CD4-positive, alpha-beta T cell (primary cell): ENCODE measurements around the gene VWA3B. TPM values are rescaled to one million over a fixed set of nuclear protein-coding genes. Genes with fewer than 3 reads are reported as not detected.

Experiments used
- ATAC-seq: fragments of 200-7000 bp; cut with Tn5 transposase; one replicate; pipeline ENCODE4 v1.10.0; 2022; ENCODE audit warnings: mild to moderate bottlenecking; ENCODE audit not compliant: poor library complexity
- CTCF ChIA-PET: fragments of 350-600 bp; sonication (Branson Sonifier 250); formaldehyde crosslinking; loops from one replicate; lab custom pipeline; 2021; ENCODE audit warnings: antibody characterized with exemption, inconsistent platforms; lab: Charles Lee
- POLR2A ChIA-PET: fragments of 350-600 bp; sonication (Branson Sonifier 250); formaldehyde crosslinking; loops from one replicate; lab custom pipeline; 2021; ENCODE audit warnings: antibody characterized with exemption, inconsistent platforms; lab: Charles Lee
- DNase-seq, 14 experiments: peaks; one replicate each; pipeline ENCODE4 v3.0.0-alpha.2; 2013 to 2020; ENCODE audit warnings: mixed read lengths in 2 of 14
- H3K27ac ChIP-seq, 2 donors: one replicate each; pipeline versions ENCODE4 v1.5.1 to v1.7.0; 2013; ENCODE audit warnings: low read length in 2 of 2, low read depth in 1 of 2, mild to moderate bottlenecking in 1 of 2
- H3K27me3 ChIP-seq, 2 experiments: 1 replicate in 1 of 2; 2 replicates in 1 of 2; pipeline versions ENCODE4 v1.6.1 to v1.7.0; 2013; ENCODE audit warnings: low read length in 2 of 2, control low read depth in 1 of 2, mild to moderate bottlenecking in 1 of 2, moderate library complexity in 1 of 2; ENCODE audit not compliant: insufficient read depth in 2 of 2, control insufficient read depth in 1 of 2
- H3K36me3 ChIP-seq: one replicate; pipeline ENCODE4 v1.6.1; 2013; ENCODE audit warnings: low read length, control low read depth; ENCODE audit not compliant: insufficient read depth
- H3K4me1 ChIP-seq: one replicate; pipeline ENCODE4 v1.6.1; 2013; ENCODE audit warnings: low read length, control low read depth; ENCODE audit not compliant: insufficient read depth
- H3K4me3 ChIP-seq: one replicate; pipeline ENCODE4 v1.5.1; 2013; ENCODE audit warnings: mild to moderate bottlenecking, low read length, moderate library complexity
- H3K9me3 ChIP-seq, 2 experiments: 1 replicate in 1 of 2; 2 replicates in 1 of 2; pipeline versions ENCODE4 v1.6.1 to v1.7.0; 2013; ENCODE audit warnings: low read length in 2 of 2, mild to moderate bottlenecking in 2 of 2, control low read depth in 1 of 2, moderate library complexity in 1 of 2; ENCODE audit not compliant: control insufficient read depth in 1 of 2, insufficient read depth in 1 of 2
- H3K27ac Mint-ChIP-seq: one replicate; pipeline ENCODE4 v1.8.0; 2020; ENCODE audit warnings: mixed read lengths
- H3K27me3 Mint-ChIP-seq: one replicate; pipeline ENCODE4 v1.8.0; 2021; ENCODE audit warnings: mixed read lengths
- H3K36me3 Mint-ChIP-seq: one replicate; pipeline ENCODE4 v1.8.0; 2021; ENCODE audit warnings: low read depth, mixed read lengths
- H3K4me1 Mint-ChIP-seq: one replicate; pipeline ENCODE4 v1.8.0; 2021; ENCODE audit warnings: low read depth, mixed read lengths
- H3K4me3 Mint-ChIP-seq: one replicate; pipeline ENCODE4 v1.8.0; 2020; ENCODE audit warnings: mild to moderate bottlenecking, mixed read lengths
- H3K9me3 Mint-ChIP-seq: one replicate; pipeline ENCODE4 v1.8.0; 2020; ENCODE audit warnings: mixed read lengths
- CTCF ChIP-seq: fragments of 200-600 bp; IDR thresholded peaks from one replicate; pipeline ENCODE4 v1.8.0; 2022; ENCODE audit warnings: antibody characterized with exemption, mild to moderate bottlenecking
- intact Hi-C, 2 experiments: fragments of 100-400 bp; cut with DNase I in 1 of 2; cut with micrococcal nuclease in 1 of 2; formaldehyde crosslinking; loops; one replicate each; pipeline versions ENCODE4 v1.15.1 to v1.9.0; 2023 to 2025; cut with DNase I, micrococcal nuclease
- total RNA-seq, 174 experiments: library from RNA in 2 of 174; stranded (reverse) in 2 of 174; gene quantifications; one replicate each; pipeline ENCODE4 v1.2.3 and lab custom pipeline; 2021 to 2026

VWA3B gene
- total RNA-seq, 2 experiments from 2014 or later, result not detected

- H3K27ac ChIP-seq, result no peak overlapping the region
- H3K27me3 ChIP-seq, result peaks cover 7 to 15% of the 10 kb centered on the region in 2 experiments
- no peak overlapping the region for H3K27ac Mint-ChIP-seq
- no peaks in the 10 kb centered on the region for H3K4me1 ChIP-seq
- no peaks in the 10 kb centered on the region for H3K9me3 Mint-ChIP-seq
- intact Hi-C loops, result no loop called here
- H3K9me3 ChIP-seq, result peaks cover 0 to 6% of the 10 kb centered on the region in 2 experiments
- peaks cover 30% of the 10 kb centered on the region for H3K27me3 Mint-ChIP-seq
- CTCF ChIA-PET, result no interaction called here
- H3K4me3 ChIP-seq, result no peak overlapping the region
- no peak for ATAC-seq
- no peaks in the 10 kb centered on the region for H3K36me3 ChIP-seq
- POLR2A ChIA-PET, result no interaction called here
- TF ChIP-seq CTCF, result no peak
- H3K4me1 Mint-ChIP-seq, result no peaks in the 10 kb centered on the region
- H3K4me3 Mint-ChIP-seq, result no peak overlapping the region
- no peaks in the 10 kb centered on the region for H3K36me3 Mint-ChIP-seq
- DNase-seq, result no peak
These were observed 208.9 kb downstream of the VWA3B start for GRCh38 chr2:98295721-98296414.

GRCh38 chr2:98296440-98296839 is 209.5 kb downstream of the VWA3B start:
- Mint-ChIP-seq H3K9me3 (no peaks in the 10 kb centered on the region), H3K27ac (no peak overlapping the region), H3K4me3 (no peak overlapping the region), H3K27me3 (peaks cover 27% of the 10 kb centered on the region), H3K4me1 (no peaks in the 10 kb centered on the region), H3K36me3 (no peaks in the 10 kb centered on the region)
- peaks cover 7 to 11% of the 10 kb centered on the region in 2 experiments for H3K27me3 ChIP-seq
- no peak overlapping the region for H3K4me3 ChIP-seq
- DNase-seq (no peak), ATAC-seq (no peak)
- no peak for TF ChIP-seq CTCF
- no peaks in the 10 kb centered on the region for H3K4me1 ChIP-seq
- H3K9me3 ChIP-seq, result peaks cover 0 to 6% of the 10 kb centered on the region in 2 experiments
- CTCF ChIA-PET, result no interaction called here
- no peak overlapping the region for H3K27ac ChIP-seq
- POLR2A ChIA-PET, result no interaction called here
- intact Hi-C loops, result no loop called here
- no peaks in the 10 kb centered on the region for H3K36me3 ChIP-seq

GRCh38 chr2:98297817-98298682 is 211.1 kb downstream of the VWA3B start:
- CTCF ChIA-PET, result no interaction called here
- no peak overlapping the region for H3K4me3 Mint-ChIP-seq

More at GRCh38 chr2:98297817-98298682, 211.1 kb downstream of the VWA3B start:
- Histone ChIP-seq H3K27me3 (peaks cover 7 to 8% of the 10 kb centered on the region in 2 experiments), H3K36me3 (no peaks in the 10 kb centered on the region), H3K27ac (no peak overlapping the region), H3K4me3 (no peak overlapping the region), H3K9me3 (peaks cover 0 to 6% of the 10 kb centered on the region in 2 experiments), H3K4me1 (no peaks in the 10 kb centered on the region)
- Mint-ChIP-seq H3K4me1 (no peaks in the 10 kb centered on the region), H3K36me3 (no peaks in the 10 kb centered on the region), H3K27ac (no peak overlapping the region), H3K27me3 (peaks cover 31% of the 10 kb centered on the region), H3K9me3 (no peaks in the 10 kb centered on the region)
- no peak for DNase-seq
- intact Hi-C loops, result no loop called here
- no peak for TF ChIP-seq CTCF
- POLR2A ChIA-PET, result no interaction called here
- ATAC-seq, result no peak
